Middle frontal gyrus (tissue), 1 donor: ENCODE measurements around the gene SH3RF1.

Experiments
- DNase-seq: peaks from one replicate; pipeline ENCODE4 v3.0.0-alpha.2; 2015; ENCODE audit warnings: low spot score; ENCODE audit errors: extremely low spot score

Gene SH3RF1

DNA sequence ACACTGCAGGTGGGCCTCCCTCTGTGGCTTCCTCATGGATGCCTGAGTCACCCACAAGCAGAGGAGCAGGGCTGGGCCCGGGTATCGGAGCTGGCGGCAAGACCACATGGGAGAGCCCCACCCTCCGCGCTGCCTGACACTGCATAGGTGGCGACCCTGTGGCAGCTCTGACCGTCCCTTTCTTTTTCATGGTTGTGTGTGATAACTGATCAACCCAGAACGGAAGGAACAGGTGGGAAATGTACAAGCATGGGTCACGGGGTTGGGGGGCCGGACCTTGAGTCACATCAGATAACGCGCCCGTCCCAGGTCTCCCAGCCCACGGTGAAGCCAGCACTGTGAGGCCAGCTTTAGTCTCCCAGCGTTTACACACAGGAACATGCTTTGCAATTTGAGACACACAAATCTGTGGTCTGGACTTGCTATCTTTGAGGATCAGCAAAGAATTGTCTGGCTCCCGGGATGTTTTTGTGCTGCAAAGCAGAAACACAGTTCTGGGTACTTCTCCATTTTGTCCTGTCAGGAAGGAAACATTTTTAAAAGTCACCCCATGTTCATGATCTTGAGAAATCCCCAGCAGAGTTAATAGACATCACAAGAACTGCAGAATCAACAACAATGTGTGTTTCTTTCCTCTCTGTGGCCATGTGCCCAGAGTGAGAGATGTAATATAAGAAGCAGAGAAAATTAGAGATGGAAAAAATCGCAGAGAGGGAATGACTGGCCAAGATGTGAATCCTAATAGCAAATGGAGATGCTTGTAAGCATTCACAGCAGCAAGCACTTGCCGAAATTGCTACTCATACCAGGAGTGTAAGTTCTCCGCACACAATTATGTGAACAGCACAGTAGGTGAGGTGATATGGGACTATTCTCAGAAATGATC is 190.6 kb downstream of the SH3RF1 start:
- no peak for DNase-seq

DNA sequence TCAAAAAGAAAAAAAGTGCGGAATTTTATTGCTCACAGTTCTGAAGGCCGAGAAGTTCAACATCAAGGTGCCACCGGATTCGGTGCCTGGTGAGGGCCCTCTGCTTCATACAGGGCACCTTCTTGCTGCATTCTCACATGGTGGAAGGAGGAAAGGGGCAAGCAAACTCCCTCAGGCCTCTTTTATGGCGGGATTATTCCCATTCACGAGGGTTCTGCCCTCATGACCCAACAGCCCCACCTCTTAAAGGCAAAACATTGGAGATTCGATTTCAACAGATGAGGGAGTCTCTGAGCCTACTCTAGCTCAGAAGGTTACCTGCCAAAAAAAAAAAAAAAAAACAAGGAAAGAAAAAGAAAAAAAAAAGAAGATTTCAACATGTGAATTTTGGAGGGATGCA is 196.6 kb downstream of the SH3RF1 start:
- DNase-seq = no peak

DNA sequence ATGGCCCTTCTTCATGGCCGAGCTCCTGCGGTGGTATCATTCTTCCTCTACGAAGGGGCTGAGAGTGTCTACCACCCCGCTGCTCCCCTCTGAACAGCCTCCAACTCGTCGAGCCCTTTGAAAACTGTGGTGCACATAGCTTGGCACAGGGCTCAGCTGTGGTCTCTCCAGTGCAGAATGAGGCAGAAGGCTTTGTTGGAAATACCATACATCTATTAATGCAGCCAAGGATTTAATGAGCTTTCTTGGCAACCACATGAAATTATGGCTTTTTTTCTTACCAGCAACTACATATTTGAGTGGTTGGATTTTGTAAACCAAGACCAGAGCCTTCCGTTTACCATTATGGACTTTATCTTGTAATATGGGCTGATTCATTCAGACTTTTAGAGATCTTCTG is 199.0 kb downstream of the SH3RF1 start:
- no peak for DNase-seq

DNA sequence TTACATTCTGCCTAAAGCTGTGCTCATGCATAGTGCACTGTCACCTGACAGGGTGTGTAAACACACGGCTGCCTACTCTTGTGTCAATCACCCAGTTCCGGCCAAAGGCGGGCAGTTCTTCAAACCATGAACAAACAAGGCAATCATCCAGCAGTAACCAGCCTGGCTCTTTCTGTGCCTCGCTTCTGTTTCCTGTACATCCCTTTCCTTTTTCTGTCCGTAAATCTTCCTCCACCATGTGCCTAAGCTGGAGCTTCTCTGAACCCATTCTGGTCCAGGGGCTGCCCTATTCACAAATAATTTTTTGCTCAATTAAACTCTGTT is 199.9 kb downstream of the SH3RF1 start:
- no peak for DNase-seq

DNA sequence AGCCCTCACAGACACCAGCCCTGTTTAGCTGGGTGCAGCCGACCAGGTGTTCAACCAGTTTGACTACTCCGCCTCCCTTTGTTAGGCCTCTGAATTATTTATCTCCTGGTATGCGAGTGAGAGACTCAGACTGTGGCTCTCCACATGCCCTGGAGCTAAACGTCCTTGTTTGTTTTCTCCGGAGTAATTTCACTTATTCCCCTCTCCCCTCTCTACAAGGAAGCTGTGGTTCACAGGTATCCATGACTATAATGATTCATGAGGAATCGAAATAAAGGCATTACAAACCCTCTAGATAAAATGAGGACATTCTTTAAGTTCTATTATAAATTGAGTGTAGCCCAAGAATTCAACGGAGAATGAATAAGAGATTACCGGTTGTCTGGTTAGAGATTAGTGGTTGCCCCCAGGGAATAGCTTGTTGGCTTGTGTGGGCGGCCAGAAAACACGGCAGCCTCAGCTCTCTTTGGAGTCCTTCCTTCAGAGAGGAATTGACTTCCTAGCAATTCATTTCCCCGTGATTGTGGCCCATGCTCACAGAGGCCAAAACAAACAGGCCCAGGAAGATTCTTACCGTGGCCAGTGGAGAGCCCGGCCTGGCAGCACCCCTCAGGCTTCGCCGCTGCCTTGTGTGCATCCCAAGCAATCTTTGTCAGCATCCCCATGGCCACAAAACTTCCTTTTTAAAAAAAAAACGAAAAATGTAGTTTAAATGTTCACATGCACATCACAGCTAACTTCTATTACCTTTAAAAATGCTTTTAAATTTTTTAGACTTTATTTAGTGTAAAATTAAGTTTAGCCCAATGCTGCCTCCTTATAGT is 200.5 kb downstream of the SH3RF1 start:
- DNase-seq = no peak

DNA sequence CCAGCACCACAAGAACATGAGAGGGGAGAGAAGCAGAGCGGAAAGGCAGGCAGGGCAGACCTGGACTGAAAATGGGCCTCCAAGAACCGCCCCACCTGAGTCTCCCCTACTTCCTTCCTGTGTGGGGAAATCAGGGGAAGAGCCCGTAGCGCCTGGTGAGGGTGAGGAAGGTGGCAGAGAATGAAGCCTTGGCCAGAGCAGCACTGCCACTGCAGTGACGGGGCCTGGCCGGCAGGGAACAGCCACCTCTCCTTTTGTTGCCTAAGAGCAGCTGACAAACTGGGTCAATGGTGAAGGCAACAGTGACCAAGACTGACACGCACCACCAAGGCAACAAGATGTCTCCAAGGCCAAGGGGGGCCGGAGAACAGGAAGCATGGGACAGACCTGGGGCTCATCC is 202.3 kb downstream of the SH3RF1 start:
- DNase-seq = no peak

DNA sequence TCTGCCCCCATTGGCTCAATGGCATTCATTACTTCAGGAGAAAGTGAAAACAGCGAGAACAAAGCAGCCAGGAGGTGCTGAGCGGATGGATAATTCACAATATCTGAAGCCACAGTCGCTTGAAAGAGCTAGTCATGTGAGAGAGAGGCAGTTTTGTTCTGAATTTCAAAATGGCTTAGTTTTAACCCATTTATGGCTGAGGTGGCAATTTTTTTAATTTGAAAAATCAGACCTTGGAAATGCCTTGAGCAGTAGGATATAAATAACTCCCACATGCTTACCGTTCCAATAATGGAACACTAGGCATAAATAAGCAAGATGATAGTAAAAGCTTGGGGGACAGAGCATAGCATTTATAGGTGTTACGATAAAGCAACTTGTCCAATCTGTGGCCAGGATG is 203.8 kb downstream of the SH3RF1 start:
- no peak for DNase-seq

DNA sequence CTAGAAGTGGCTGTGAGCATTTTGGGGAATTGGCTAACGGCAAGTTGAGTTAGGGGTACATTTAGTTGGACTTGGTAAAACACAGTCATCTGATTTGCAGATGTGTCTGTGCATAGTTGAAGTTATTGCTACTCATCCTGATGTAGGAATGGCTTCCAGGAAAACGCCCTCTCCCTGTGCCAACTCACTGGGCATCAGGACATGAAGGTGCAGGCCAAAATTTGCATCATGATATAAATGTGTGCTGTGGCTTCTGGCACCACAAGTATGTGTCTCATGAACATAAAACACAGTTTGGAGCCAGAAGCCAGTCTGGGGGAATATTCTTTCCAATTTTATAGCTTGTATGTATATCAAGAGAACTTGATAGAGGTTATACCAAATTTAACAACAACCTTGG is 206.5 kb downstream of the SH3RF1 start:
- DNase-seq = no peak

DNA sequence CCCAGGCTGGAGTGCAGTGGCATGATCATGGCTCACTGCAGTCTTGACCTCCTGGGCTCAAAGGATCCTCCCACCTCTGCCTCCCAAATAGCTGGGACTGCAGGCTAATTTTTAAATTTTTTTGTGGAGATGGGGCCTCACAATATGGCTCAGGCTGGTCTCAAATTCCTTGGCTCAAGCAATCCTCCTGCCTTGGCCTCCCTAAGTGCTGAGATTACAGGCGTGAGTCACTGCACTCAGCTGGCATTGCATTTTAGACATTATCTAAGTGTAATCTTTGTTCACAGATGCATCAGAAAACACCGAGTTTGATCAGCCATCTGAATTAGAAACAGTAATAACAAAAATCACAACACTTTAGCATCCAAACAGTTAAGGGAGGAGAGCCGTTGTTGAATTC is 207.3 kb downstream of the SH3RF1 start:
- DNase-seq = no peak

DNA sequence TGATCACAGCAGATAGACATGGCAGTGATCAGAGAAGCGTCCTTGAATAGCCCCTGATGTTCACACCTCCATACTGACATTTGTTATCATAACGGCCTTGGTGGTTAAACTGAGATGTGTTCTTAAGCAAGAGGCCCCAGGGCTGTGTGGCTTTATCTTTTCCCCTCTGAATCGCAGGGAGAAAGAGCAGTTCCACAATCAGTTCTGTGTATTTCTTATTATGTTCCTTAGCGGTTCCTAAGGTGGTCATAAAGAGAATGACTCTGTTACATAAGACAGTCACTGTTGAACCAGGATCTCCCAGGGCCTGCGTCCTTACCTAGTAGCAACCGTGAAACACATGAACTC is 207.9 kb downstream of the SH3RF1 start:
- DNase-seq = no peak

DNA sequence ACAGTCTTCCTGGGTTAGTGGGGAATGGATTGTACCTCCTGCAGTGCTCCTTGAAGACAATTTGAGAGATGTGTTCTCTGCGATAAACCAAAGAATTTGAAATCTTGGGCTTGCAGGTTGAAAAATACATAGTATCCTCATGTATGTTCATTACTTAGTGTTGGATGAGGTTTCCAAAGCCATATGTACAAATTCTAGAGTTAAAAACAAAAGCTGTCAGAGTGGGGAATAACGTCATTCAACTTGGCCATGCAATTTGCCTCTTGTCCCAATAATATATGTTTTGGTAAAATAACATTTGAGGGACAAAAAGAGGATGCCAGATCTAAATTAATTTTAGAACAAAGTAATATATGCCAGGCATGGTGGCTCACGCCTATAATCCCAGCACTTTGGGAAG is 209.4 kb downstream of the SH3RF1 start:
- no peak for DNase-seq

DNA sequence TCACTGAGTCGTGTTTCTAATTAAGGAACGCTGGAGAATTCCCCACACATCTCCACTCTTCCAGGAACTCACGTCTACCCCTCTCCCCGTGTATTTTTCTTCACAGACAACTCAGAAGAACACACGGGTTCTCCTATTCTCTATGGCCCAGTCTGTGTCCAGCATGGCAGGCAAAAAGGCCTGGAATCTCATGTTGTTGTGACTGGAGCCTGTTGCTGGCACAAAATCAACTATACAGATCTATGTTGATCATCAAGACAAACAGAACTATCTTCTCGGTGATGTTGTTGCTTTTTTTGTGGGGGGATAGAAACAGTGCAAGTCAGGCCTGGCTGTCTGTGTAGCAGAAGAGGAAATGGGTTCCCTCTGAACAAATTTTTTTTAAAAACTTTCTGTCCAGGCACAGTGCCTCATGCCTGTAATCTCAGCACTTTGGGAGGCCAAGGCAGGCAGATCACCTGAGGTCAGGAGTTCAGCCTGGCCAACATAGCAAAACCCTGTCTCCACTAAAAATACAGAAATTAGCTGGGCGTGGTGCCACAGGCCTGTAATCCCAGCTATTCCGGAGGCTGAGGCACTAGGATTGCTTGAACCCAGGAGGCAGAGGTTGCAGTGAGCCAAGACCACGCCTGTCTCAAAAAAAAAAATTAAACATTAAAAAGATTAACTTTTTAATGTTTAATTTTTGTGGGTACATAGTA is 210.2 kb downstream of the SH3RF1 start:
- DNase-seq = no peak

DNA sequence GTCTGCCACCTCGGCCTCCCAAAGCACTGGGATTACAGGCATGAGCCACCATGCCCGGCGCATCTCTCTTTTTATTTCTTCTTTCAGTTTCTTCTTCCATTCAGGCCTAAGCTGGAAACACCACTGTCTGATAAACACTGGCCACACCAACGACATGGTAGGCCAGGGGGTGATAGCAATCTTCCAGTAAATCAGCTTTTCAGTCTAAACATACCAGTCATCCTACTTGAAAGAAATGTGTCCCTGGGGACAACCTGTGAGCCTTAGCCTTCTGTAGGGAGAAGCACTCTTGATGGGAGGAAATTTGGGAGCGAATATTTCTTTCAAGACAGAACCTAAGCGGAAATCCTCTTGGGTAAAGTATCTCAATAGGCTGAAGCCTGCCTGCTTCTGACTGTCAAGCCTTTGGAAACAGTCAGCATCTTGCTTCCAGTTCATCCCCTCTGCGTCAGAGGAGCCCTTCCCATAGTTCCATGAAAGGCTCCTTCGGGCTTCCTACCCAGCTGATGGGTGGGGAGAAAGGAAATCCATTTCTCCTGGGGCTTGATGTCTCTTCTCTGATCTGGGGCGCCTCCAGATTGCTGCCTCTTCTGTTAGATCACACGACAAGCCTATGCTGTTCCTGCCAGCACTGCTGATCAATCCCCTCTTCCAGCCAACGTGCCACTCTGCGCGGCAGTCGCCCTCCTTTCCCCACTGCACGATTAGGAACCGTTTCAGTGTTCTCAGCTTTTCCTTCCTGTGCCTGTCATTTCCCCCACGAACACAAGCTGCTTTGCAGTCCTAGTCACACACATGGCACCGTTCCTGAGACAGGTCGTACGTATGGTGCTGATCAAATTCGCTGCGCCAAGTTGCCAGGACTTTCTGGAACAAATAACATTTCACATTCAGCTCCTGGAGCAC is 211.2 kb downstream of the SH3RF1 start:
- no peak for DNase-seq

DNA sequence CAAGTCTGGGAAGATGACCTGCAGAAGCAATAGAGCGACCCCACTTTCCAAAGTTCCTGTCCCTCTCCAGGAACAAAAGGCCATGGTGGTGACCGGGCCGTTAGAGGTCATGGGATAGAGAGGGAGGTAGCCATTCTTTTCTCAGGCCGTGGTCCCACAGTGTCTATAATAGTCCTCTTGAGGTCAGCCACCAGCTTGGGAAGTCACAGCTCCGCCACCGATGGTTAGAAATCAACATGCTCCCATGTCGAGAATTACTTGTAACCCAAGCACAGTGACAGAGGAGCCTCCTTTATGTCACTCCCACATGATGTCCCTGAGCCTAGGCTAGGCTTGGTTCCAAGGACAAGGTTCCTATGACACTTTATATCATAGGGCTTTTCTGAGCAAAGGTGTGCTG is 212.4 kb downstream of the SH3RF1 start:
- no peak for DNase-seq

DNA sequence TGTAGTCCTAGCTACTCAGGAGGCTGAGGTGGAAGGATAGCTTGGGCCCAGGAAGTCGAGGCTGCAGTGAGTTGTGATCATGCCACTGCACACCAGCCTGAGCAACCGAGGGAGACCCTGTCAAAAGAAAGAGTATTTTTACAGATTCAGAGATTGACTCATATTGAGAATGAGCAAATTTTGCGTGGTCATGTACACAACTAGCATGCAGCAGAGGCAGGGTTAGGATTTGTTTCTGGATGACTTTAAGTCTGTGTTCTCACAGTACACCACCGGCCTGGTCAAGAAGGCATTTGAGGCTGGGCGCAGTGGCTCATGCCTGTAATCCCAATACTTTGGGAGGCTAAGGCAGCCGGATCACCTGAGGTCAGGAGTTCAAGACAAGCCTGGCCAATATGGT is 215.9 kb downstream of the SH3RF1 start:
- DNase-seq = no peak

DNA sequence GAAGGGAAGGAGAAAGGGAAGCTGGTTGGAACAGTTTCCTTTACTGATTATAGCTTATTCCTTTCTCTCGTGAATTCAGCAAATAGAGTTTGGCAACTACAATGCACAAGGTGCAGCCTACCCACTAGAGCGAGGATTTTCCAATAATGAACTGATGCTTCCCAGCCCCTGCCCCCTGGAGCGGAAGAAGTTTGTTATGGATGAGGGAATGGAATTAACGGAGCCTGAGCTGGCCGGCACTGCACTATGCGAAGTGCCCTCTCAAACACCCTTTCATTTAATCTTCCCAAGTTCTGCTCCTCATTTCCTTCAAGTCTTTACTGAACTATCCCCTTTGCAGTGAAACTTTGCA is 218.2 kb downstream of the SH3RF1 start:
- no peak for DNase-seq

DNA sequence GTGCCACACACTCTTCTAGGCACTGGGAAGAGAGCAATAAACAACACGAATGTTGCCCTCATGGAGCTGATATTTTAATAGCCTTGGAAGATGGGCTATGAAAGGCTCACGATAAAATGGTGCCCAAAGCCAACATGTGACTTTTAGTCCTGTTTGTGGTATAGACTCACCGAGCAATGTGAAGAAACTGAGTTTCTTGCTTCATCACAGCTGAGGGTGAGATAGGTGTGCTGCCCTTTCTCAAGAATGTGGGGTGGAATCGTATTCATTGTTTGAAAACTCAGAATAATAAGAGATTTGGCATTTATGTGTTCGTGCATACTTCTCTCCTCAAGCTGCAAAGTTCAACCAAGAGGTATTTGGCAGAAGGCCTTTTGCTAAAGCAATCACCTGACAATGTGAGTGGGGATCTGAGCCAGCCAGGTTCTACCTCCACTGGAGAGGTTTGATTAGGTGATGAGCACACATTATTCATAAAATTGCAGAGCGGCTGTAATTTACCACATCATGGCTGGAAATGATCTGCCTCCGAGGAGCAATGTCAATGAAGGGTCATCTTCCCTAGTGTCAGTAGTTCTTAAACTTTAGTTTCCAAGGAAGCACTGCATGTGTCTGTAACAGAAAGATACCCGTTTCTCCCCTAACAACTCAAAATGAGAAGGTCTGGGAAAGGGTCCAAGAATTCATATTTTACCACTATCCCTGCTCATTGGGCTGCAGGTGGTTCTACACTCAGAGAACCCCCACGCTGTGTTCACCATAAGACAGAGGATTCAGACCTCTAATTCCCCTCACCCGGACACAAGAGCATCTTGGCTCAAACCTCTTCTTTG is 218.8 kb downstream of the SH3RF1 start:
- DNase-seq = no peak

DNA sequence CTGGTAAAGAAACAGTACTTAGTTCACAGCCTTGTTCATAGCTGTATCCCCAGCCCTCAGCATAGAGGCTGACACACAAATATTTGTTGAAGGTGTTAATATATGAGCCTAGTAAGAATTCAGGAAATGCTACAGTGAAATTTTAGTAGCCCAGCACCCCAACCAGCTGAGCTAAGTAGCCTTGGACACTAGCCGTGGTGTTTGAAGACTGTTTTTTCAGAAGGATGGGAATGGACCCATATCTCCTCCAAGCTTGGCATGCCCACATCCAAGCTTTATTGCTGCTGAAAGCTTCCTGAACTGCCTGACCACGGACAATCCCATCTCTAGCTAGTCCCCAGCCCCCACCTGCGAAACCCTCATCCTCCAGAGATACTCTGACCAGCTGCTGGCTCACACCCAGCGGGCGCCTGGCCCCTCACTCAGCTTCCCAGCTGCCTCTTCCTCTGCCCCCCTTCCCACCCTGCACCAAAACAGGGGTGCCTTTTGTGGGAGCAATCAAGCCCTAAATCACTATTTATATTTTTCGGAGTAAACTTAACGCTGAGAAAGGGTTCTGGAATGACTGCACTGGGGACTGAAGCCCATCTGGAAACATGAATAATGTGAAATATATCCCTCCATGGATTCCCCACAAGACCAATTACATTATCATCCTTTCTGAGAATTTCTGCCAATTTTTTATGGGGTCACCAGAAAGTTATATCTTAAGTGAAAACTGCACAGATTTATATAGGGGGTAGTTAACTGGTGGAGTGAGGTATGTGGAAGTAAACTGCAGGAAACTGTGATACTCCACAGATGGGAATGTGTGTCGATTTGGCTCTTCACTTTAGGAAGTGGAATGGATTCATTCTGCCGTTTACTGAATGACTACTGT is 219.6 kb downstream of the SH3RF1 start:
- DNase-seq = no peak

DNA sequence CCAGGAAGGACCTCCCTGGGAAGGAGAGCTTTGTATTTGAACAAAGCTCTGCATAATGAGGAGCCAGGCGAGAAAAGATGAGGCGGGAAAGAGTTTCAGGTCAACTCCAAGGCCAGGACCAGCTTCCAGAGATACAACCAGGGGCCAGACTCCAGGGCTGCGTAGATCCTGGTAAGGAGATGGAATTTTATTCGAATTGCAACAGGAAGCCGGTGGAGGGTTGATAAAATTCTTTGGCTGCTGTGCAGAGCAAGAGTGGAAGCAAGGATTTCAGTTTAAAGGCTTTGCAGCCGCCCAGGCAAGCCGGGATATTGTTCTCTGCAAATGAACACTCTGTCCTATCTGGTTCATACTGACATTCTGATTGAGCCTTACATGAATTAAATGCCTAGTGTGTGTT is 220.5 kb downstream of the SH3RF1 start:
- no peak for DNase-seq
